Astrocyte of the hippocampus (primary cell): ENCODE data around the gene TM9SF2.

Source experiments
- DNase-seq: peaks from one replicate; pipeline ENCODE4 v3.0.0; 2011; ENCODE audit warnings: low read depth, low spot score

Gene TM9SF2

GRCh38 chr13:99495466-99496183, 5.6 kb upstream of the TM9SF2 start:
- DNase-seq: no peak

GRCh38 chr13:99496184-99497142, 4.8 kb upstream of the TM9SF2 start:
- no peak for DNase-seq

DNA sequence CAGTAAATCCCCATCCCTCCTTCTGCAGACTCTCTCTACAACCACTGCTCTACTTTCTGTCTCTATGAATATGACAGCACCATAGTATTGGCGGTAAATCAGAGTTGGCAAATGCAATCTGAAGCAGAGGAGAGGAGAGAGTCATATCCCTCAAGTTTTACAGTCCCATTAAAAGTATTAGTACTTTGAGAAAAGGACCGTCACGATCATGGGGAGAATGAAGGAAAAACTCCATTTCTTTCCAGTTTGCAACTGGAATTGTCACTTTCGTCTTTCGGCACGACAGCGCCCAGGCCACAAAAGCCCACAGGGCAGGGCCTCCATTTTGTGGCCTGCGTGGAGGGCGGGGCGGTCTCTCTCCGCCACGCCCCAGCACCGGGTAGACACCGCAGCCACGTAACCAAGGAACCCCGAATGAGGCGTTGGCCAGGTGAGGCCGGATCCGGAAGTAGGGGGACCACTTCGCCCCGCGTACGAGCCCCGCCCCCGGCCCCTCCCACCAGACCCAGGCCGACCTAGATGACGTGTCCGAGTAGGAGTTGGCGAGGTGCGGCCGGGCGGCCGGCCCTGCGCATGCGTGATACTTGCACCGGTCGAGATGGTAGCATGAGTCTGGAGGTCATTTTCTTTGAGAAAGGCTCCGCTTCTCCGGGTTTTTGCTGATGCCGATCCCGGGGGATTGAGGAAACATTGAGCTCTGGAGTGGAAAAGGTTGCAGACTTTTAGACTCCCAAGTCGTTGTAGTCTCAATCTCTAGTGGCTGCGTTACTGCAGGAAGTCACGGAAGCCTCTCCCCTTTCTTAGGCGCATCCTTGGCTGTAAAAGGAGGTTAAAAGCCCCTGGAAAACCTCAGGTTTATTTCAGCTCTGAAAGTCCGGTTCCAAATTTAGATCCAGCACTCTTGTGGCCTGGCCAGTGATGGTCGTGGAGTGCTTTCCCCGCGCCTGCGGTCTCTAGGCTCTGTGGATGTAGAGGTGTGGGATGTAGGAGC, 2.8 kb upstream of the TM9SF2 start:
- peak; percentile 99 for DNase-seq

DNA sequence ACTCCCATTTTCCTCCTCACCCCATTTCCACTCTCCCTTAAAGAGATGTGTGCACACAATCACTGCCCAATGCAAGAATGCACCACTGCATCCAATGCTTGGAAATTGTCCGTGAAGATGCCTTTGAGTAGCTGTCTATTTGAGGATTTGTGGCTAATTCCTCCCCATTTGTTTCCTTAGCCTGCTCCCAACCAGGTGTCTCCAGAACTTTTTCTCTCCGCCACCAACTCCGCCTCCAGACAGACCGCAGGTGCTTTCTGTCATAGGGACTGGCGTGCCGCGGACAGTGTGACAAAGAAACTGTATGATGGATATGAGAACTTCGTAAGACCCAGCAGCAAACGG, 461 bp upstream of the TM9SF2 start:
- no peak for DNase-seq

DNA sequence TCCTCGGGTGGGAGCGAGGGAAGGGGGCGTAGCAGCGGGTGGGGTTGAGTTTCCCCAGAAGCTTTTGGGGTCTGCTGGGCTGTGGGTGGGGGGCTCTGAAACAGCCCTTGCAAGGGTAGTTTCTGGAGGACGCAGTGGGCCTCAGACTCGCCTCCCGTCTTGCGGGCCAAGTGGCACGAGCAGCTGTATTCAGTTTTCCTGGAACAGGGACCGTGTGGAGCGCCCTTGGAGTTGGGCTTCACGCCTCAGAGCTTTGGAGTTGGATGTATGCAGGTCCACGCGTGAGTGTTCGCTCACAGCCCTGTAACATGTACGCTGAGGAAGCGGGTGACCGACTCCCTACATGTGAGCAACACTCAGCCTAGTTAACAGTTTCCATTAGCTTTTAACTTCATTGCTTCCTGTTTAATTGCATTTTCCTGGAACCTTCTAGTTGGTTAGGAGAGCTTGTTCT, 603 bp downstream of the TM9SF2 start:
- peak; percentile 47 for DNase-seq

DNA sequence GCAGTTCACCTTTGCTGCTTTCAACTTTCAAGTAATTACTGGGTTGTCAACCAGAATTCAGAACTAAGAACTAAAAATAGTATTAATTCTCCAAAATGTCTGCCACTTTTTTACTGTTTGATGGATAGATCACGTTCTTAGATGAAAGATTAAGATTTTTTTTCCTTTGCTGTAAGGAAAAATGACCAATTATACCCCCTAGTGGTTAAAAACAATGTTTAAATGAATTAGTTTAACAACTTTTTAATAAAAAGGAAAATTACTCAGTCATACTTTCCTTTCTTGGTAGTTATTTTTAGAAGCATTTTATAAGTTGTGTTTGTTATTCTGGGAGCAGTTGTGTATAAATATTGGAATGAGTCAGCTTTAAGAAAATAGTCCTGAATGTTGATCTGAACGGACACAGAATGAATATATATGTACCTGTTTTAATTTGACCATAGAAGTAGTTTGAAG, 4.6 kb downstream of the TM9SF2 start:
- DNase-seq: no peak

DNA sequence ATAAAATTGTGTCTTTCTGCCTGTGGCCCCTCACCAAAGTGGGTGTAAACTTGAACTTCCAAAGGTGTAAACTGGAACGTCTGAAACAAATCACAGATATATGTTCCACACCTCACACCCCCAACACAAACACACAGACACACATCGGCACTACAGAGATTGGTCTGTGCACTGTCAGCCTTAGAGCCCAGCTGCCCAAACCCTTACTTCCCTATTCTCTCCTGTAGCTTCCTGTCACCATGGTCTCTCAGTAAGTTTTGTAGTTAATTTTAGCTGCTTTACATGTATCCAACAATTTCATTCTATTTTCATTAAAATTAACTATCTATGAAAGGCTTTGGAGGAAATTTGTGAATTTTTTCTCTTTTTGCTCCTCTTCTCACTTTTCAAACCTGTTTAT, 5.4 kb downstream of the TM9SF2 start:
- no peak for DNase-seq

- DNase-seq: no peak
These were observed 5.8 kb downstream of the TM9SF2 start for GRCh38 chr13:99507054-99507453.

DNA sequence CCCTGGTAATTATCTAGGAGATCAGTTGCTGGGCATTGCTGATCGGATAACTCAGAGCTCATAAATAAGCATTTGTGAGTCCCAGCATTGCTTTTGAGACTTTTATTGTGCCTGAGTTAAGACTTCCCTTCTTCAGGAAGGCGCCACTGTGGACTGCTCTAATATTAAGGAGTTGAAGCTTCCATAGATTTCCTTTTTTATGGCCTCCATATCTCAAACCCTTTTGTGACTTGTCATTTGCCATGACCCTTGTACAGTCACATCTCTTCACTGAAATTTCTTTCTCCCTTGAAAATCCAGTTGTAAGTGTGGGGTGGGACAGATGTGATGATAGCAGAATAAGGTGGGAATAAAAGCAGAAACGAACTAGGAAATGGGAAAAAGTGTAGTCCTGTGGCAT, 6.3 kb downstream of the TM9SF2 start:
- DNase-seq: no peak

GRCh38 chr13:99507986-99508385, 6.7 kb downstream of the TM9SF2 start:
- no peak for DNase-seq

GRCh38 chr13:99509479-99509878, 8.2 kb downstream of the TM9SF2 start:
- no peak for DNase-seq

GRCh38 chr13:99514801-99515200, 13.5 kb downstream of the TM9SF2 start:
- no peak for DNase-seq

DNA sequence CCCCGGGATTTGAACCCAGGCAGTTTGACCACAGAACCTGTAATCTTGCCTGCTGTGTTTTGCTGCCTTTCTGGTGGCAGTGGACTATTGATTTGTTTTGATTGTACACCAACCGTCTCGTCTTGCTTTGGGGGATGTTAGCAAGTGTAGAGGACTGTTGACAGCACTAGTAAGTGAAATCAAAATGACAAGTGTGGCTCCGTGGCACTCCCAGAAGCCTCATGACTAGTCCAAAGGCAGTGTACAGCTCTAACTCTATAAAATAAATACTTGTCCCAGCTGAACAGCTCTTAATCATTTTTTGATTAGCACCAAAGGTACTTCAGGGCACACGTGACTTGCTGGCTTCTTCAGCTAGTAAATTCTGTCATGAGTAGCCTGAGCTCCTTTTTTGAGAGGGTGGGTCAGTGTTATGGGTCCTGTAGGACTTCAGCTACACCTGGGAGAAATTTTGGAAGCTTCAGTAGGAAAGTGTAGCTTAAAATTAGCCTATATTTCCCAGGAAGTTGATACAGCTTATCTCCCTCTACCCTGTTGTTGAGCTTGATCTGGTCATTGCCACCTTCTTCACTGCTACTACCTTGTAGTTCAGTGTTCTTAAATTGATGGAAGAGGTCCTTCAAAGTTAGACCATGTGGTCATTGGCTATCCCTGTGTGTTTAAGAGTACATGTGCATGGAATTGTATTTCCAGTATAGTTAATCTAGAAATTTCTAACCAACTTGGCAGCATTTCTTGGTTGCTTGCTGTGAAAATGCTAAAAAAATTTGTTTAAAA, 15.1 kb downstream of the TM9SF2 start:
- DNase-seq: no peak

GRCh38 chr13:99517577-99517976, 16.3 kb downstream of the TM9SF2 start:
- no peak for DNase-seq

DNA sequence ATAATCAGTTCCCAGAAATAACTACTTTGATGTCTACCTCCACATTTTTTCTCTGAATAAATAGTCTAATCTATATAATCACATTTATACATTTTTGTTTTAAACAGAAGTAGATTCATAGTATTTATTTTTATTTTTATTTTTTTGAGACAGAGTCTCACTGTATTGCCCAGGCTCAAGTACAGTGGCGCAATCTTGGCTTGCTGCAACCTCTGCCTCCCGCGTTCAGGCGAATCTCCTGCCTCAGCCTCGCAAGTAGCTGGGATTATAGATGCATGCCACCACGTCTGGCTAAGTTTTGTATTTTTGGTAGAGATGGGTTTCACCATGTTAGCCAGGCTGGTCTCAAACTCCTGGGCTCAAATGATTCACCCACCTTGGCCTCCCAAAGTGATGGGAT, 16.7 kb downstream of the TM9SF2 start:
- DNase-seq: no peak

DNA sequence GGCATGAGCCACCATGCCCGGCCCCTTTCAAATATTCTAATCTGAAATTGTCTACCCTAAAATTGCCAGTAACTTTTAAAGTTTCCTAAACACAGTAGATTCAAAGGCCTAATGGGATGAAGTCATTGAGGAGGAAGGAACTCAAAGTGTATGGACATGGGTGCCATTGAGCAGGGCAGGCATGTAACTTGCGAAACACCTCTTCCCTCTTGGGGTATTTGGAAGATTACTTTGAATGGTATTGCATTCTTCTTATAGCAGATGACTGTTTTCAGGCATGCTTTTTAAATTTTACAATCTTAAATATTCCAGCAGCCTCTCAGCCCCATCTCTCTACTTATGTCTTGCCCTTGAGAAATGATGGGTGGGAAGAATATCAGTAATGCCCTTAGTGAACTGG, 21.0 kb downstream of the TM9SF2 start:
- DNase-seq: no peak

GRCh38 chr13:99523838-99524237, 22.6 kb downstream of the TM9SF2 start:
- no peak for DNase-seq

DNA sequence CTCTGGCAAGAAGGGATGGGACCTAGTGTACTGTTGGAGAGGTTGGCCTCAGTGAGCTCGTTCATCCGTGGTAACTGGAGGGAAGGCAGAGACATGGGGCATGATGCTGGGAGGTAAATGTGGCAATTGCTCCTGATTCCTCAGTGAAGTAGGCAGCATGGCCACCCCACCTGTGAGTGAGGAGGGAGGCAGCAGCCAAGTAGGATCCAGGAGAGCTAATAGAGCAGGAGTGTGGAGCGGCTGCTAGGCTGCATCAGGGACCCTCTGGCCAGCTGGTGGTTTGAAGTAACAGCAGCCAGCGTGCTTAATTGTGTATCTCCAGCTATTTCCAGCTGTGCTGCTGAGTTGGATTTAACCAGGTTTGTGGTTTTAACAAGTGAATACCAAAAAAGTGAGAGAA, 24.7 kb downstream of the TM9SF2 start:
- DNase-seq: no peak

DNA sequence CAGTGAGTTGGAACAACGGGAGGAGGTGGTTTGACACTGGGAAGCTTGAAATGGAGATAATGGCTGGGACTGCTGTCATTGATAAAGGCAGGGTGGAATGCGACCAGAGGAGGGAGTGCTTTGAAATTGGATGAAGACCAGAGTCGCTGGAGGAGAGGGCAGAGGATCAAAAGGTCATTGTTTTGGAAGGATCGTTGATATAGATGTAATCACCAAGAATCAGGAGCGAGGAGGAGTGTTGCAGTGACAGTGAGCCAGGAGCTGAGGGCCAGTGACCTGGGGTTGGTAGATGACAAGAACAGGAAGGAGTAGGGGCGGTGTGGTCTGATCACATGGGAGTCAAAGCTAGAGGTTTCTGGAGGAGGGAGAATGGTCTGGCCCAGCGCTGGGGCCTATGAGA, 25.3 kb downstream of the TM9SF2 start:
- DNase-seq: no peak

- no peak for DNase-seq
These were observed 26.0 kb downstream of the TM9SF2 start for GRCh38 chr13:99527301-99527700.

- DNase-seq: peak; percentile 12
These were observed 27.3 kb downstream of the TM9SF2 start for GRCh38 chr13:99528547-99528946.
